K562 (cell line): ENCODE measurements around the gene MBNL1. TPM values are rescaled to one million over a fixed set of nuclear protein-coding genes. Genes with fewer than 3 reads are reported as not detected.
A peak's percentile ranks its signal among the peaks of the same experiment; 100 is the strongest.

ENCODE experiments used
- ATAC-seq: fragments of 200-7000 bp; cut with Tn5 transposase; 3 replicates; pipeline ENCODE4 v1.9.1; 2020; ENCODE audit warnings: moderate library complexity
- BruUV-seq: library from RNA; stranded (reverse); fragments of 400-500 nt; replicated peaks from 2 replicates; lab custom pipeline; 2021; lab: Mats Ljungman, UMichigan
- CTCF ChIA-PET: fragments of 300-600 bp; formaldehyde crosslinking; extraction: SDS; loops from one replicate; lab custom pipeline; 2021; ENCODE audit warnings: low intra/inter-chr PET ratio; lab: Yijun Ruan, JAX
- POLR2A ChIA-PET: fragments of 300-600, 350-650 bp; sonication (Branson Sonifier 250); formaldehyde crosslinking; extraction: SDS; loops from one replicate; lab custom pipeline; 2021; ENCODE audit warnings: antibody characterized with exemption, inconsistent platforms; lab: Yijun Ruan, JAX
- DNase-seq, 4 experiments: peaks; one replicate each; pipeline versions ENCODE4 v3.0.0 to v3.0.0-alpha.2; 2011 to 2018; ENCODE audit warnings: low spot score in 3 of 4, mixed read lengths in 3 of 4; ENCODE audit errors: extremely low read depth in 1 of 4
- FAIRE-seq: peaks from 2 replicates; lab custom pipeline; 2011; peaks lifted over from hg19 to GRCh38; lab: Jason Lieb, UNC
- H2AFZ ChIP-seq: 2 replicates; pipeline ENCODE4 v1.6.0; 2011; ENCODE audit warnings: low read depth, low read length, control low read depth, inconsistent platforms
- H3K27ac ChIP-seq: fragments of 200-600 bp; 3 replicates; pipeline ENCODE4 v1.8.0; 2011; ENCODE audit warnings: low read depth, mild to moderate bottlenecking, control low read depth, inconsistent platforms, low read length, moderate library complexity, mixed read lengths; ENCODE audit errors: extremely low read depth
- H3K27me3 ChIP-seq, 2 experiments: fragments of 300-600 bp in 1 of 2; 2 replicates in 1 of 2; 3 replicates in 1 of 2; pipeline versions ENCODE4 v1.6.0 to v1.8.0; 2011; ENCODE audit warnings: inconsistent platforms in 2 of 2, low read length in 2 of 2, mild to moderate bottlenecking in 1 of 2, mixed read lengths in 1 of 2, moderate library complexity in 1 of 2; ENCODE audit not compliant: control insufficient read depth in 2 of 2, insufficient read depth in 2 of 2
- H3K36me3 ChIP-seq: fragments of 300-600 bp; 3 replicates; pipeline ENCODE4 v1.8.0; 2011; ENCODE audit warnings: mild to moderate bottlenecking, low read length, inconsistent platforms; ENCODE audit not compliant: control insufficient read depth, insufficient read depth
- H3K4me1 ChIP-seq, 2 experiments: fragments of 200-600 bp in 1 of 2; replicated peaks in 1 of 2; 2 replicates in 1 of 2; 3 replicates in 1 of 2; pipeline versions ENCODE4 v1.5.1 to v1.8.0; 2011; ENCODE audit warnings: inconsistent platforms in 2 of 2, low read length in 2 of 2, mild to moderate bottlenecking in 1 of 2, mixed read lengths in 1 of 2, moderate library complexity in 1 of 2; ENCODE audit not compliant: control insufficient read depth in 2 of 2, insufficient read depth in 2 of 2
- H3K4me2 ChIP-seq: 2 replicates; pipeline ENCODE4 v1.6.1; 2011; ENCODE audit warnings: low read length, control low read depth, inconsistent platforms, mixed read lengths; ENCODE audit not compliant: insufficient read depth
- H3K4me3 ChIP-seq: fragments of 200-600 bp; sonication (generic), shearing (Covaris generic); 2 replicates; pipeline ENCODE4 v1.5.1; 2016; ENCODE audit warnings: control low read depth, inconsistent platforms
- H3K79me2 ChIP-seq: fragments of 200-600 bp; 3 replicates; pipeline ENCODE4 v1.8.0; 2011; ENCODE audit warnings: low read length, inconsistent platforms; ENCODE audit not compliant: control insufficient read depth, insufficient read depth
- H3K9ac ChIP-seq, 2 experiments: 2 replicates each; pipeline versions ENCODE4 v1.6.0 to v1.6.1; 2011; ENCODE audit warnings: low read depth in 2 of 2, low read length in 2 of 2, control low read depth in 1 of 2, inconsistent platforms in 1 of 2, mild to moderate bottlenecking in 1 of 2, mixed read lengths in 1 of 2; ENCODE audit not compliant: insufficient read depth in 1 of 2
- H3K9me1 ChIP-seq: one replicate; pipeline ENCODE4 v1.6.0; 2011; ENCODE audit warnings: inconsistent platforms, mild to moderate bottlenecking, low read length, moderate library complexity; ENCODE audit not compliant: control insufficient read depth, insufficient read depth
- H3K9me3 ChIP-seq: replicated peaks from 2 replicates; pipeline ENCODE4 v1.5.1; 2011; ENCODE audit warnings: low read depth, low read length, inconsistent platforms; ENCODE audit not compliant: control insufficient read depth, insufficient read depth
- H4K20me1 ChIP-seq: replicated peaks from 2 replicates; pipeline ENCODE4 v1.6.1; 2011; ENCODE audit warnings: low read length, inconsistent platforms, mixed read lengths; ENCODE audit not compliant: control insufficient read depth, insufficient read depth
- ATF7 ChIP-seq: fragments of 450-650 bp; IDR thresholded peaks from 2 replicates; pipeline ENCODE4 v1.7.1; 2014; ENCODE audit warnings: mild to moderate bottlenecking, moderate library complexity
- MIER1 ChIP-seq: fragments of 450-650 bp; IDR thresholded peaks from 2 replicates; pipeline ENCODE4 v1.6.1; 2016; ENCODE audit warnings: antibody characterized with exemption, mild to moderate bottlenecking, low read depth
- NFXL1 ChIP-seq: fragments of 450-650 bp; formaldehyde crosslinking; IDR thresholded peaks from 2 replicates; pipeline ENCODE4 v1.4.0; 2021; ENCODE audit warnings: mild to moderate bottlenecking
- RFX7 ChIP-seq: fragments of 250-450 bp; sonication (Bioruptor Pico); IDR thresholded peaks from 2 replicates; pipeline ENCODE4 v1.5.1; 2021; ENCODE audit warnings: mild to moderate bottlenecking
- STAG1 ChIP-seq: sonication (generic); formaldehyde crosslinking; IDR thresholded peaks from 2 replicates; pipeline ENCODE4 v1.5.0; 2020; ENCODE audit warnings: missing genetic modification reagents, borderline replicate concordance
- TAF1 ChIP-seq: IDR thresholded peaks from 2 replicates; pipeline ENCODE4 v1.6.1; 2011; ENCODE audit warnings: mild to moderate bottlenecking, low read length, moderate library complexity; ENCODE audit not compliant: insufficient read depth, control insufficient read depth, severe bottlenecking; ENCODE audit errors: extremely low read depth
- TCF7 ChIP-seq: sonication (generic); IDR thresholded peaks from 2 replicates; pipeline ENCODE4 v1.6.1; 2016; ENCODE audit warnings: antibody characterized with exemption, borderline replicate concordance
- ZNF232 ChIP-seq: sonication (generic); formaldehyde crosslinking; IDR thresholded peaks from 2 replicates; pipeline ENCODE4 v1.8.0; 2022; ENCODE audit warnings: mild to moderate bottlenecking, missing genetic modification reagents
- ZNF24 ChIP-seq: fragments of 450-650 bp; IDR thresholded peaks from 2 replicates; pipeline ENCODE4 v1.6.1; 2016
- ZNF282 ChIP-seq: sonication (generic); formaldehyde crosslinking; IDR thresholded peaks from 2 replicates; pipeline ENCODE4 v1.8.1; 2023; ENCODE audit warnings: missing genetic modification reagents
- WGBS: fragments of 100-300 bp; shearing (Covaris generic); methylation state at CpG from one replicate; pipeline ENCODE4 v1.1.6; 2016; ENCODE audit warnings: low coverage, mixed read lengths; ENCODE audit not compliant: insufficient coverage; ENCODE audit errors: missing lambda C conversion rate; 5-methylcytosine and 5-hydroxymethylcytosine counted together
- in situ Hi-C: fragments of 300-500 bp; cut with MboI; formaldehyde crosslinking; loops from 4 replicates; pipeline ENCODE4 v1.15.0; 2018; ENCODE audit warnings: inconsistent platforms, mixed read lengths
- intact Hi-C: fragments of 100-400 bp; cut with micrococcal nuclease; formaldehyde crosslinking; loops from 2 replicates; pipeline ENCODE4 v1.14.2; 2022
- polyA plus RNA-seq, 8 experiments: library from polyadenylated mRNA; depleted of rRNA in 4 of 8; stranded (reverse) in 5 of 8; unstranded in 3 of 8; fragments of >200 nt; fragmentation: Nextera tagmentation in 2 of 8; fragmentation: Illumina TruSeq in 1 of 8; extraction: Ambion mirVana in 2 of 8; extraction: Trizol in 1 of 8; gene quantifications; 2 replicates each; pipeline versions ENCODE4 v1.2.1 to v1.2.3, GENCODE V29; 2011 to 2014; ENCODE audit warnings: inconsistent platforms in 1 of 8, missing spikeins in 1 of 8
- total RNA-seq, 7 experiments: library from RNA; depleted of rRNA in 6 of 7; stranded (reverse); fragments of >200 nt in 6 of 7; fragmentation: Illumina TruSeq in 2 of 7; extraction: Trizol in 2 of 7; gene quantifications; 2 replicates each; pipeline versions ENCODE4 v1.2.1 to v1.2.3, GENCODE V29; 2011 to 2021; ENCODE audit warnings: low replicate concordance in 1 of 7
- TF ChIP-seq, protein P1 (sequence below): fragments of 250-450 bp; sonication (Bioruptor Pico); IDR thresholded peaks from 2 replicates; pipeline ENCODE4 v1.9.0; 2021; ENCODE audit warnings: mild to moderate bottlenecking, inconsistent platforms

Gene MBNL1
- total and polyA plus RNA-seq, 9 of the 15 experiments (the other 6 are each of a cell fraction or from before 2014, with no cell fraction given): 70.3 to 243 (median 220) TPM

DNA sequence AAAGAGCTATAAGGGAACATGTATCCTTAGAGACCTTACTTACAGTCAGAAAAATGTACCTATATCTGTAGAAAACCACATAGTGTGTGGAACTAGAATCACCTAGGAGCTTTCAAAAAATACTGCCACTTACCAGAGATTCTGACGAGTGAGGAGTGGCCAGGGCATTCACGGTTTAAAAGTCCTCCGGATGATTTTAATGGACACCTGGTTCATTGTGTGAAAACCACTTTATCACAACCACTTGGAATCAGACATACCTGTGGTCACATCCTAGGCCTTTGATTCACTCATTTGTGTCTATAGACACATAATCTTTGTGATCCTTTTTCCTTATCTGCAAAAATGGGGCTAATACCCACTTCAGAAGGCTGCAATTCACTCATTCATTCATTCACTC is 159.8 kb downstream of the MBNL1 start:
- H2AFZ ChIP-seq: no peak overlapping the region
- peaks cover 69% of the 10 kb centered on the region for H3K79me2 ChIP-seq
- no peak for DNase-seq
- peaks cover 67% of the 10 kb centered on the region for H3K36me3 ChIP-seq
- TF ChIP-seq ZNF24 (peak; percentile 67; the same call in 1 of the 2 replicates), TAF1 (no peak)
- no peak for FAIRE-seq
- 94% methylated on average over 3 of the region's 3 CpGs for WGBS
- H3K4me2 ChIP-seq: no peak overlapping the region
- H3K9ac ChIP-seq: no peak overlapping the region
- H4K20me1 ChIP-seq: no peaks in the 10 kb centered on the region
- no peaks in the 10 kb centered on the region for H3K9me1 ChIP-seq
- in situ Hi-C loops: no loop called here
- intact Hi-C loops: no loop called here
- no peak overlapping the region for H3K4me3 ChIP-seq
- no peak overlapping the region for H3K27ac ChIP-seq
- H3K27me3 ChIP-seq: no peaks in the 10 kb centered on the region
- POLR2A ChIA-PET: no interaction called here
- no peak; the same call in 2 of the 3 replicates for ATAC-seq
- H3K9me3 ChIP-seq: no peaks in the 10 kb centered on the region
- H3K4me1 ChIP-seq: no peaks in the 10 kb centered on the region
- CTCF ChIA-PET: no interaction called here
- no TSS peak for BruUV-seq

DNA sequence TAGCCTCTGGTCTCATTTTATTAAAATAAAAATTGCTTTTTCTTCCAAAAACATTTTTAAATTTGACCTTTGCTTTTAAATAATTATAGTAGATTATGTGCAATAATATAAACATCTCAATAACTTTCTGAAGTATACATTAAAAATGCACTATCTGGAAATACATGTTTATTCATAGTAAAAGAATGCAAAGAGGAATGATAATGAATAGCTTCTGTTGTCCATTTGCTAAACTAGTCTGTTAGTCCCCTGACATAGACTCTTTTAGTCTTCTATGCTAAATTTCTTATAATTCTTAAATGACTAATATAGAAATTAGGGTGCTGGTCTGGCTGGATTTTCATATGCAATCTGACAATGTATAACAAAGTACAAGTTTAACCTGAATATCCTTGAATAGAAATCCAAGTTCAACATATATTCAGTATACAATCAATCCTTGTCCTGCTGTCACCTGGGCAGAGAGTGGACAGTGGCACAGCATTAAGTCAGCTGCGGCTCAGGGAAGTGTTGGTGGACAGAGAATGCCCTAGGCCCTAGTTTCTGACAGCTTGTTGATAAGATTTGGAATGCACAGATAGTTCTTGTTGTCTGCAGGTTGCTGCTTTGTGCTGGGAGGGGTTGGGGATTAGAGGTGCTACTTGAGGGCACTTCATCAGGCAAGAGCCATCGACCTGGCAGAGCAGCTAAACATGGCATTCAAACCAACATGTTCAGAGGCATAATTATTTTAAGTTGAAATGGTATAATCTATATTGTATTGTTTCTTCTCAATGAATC is 161.7 kb downstream of the MBNL1 start:
- H4K20me1 ChIP-seq: no peaks in the 10 kb centered on the region
- peaks cover 78% of the 10 kb centered on the region for H3K36me3 ChIP-seq
- FAIRE-seq (no peak), ATAC-seq (no peak), DNase-seq (no peak)
- H3K4me1 ChIP-seq: no peaks in the 10 kb centered on the region; a peak in 1 of 5 replicates
- no peaks in the 10 kb centered on the region for H3K9me1 ChIP-seq
- no peak overlapping the region for H3K9ac ChIP-seq
- H3K79me2 ChIP-seq: peaks cover 87% of the 10 kb centered on the region
- no TSS peak for BruUV-seq
- no peak overlapping the region for H2AFZ ChIP-seq
- no peak overlapping the region for H3K4me2 ChIP-seq
- H3K9me3 ChIP-seq: no peaks in the 10 kb centered on the region
- H3K27me3 ChIP-seq: no peaks in the 10 kb centered on the region
- POLR2A ChIA-PET: interaction anchor here (0.5 to 0.9 kb wide), 3 partner anchors 10 to 321 kb away, joined by 3 to 4 read pairs (median 3); no protein-coding TSS in a partner anchor
- intact Hi-C loops: no loop called here
- CTCF ChIA-PET: interaction anchor here (0.5 kb wide), 1 partner anchor 243 kb away, joined by 3 read pairs; no protein-coding TSS in a partner anchor
- H3K27ac ChIP-seq: no peak overlapping the region
- TF ChIP-seq, protein P1, sequence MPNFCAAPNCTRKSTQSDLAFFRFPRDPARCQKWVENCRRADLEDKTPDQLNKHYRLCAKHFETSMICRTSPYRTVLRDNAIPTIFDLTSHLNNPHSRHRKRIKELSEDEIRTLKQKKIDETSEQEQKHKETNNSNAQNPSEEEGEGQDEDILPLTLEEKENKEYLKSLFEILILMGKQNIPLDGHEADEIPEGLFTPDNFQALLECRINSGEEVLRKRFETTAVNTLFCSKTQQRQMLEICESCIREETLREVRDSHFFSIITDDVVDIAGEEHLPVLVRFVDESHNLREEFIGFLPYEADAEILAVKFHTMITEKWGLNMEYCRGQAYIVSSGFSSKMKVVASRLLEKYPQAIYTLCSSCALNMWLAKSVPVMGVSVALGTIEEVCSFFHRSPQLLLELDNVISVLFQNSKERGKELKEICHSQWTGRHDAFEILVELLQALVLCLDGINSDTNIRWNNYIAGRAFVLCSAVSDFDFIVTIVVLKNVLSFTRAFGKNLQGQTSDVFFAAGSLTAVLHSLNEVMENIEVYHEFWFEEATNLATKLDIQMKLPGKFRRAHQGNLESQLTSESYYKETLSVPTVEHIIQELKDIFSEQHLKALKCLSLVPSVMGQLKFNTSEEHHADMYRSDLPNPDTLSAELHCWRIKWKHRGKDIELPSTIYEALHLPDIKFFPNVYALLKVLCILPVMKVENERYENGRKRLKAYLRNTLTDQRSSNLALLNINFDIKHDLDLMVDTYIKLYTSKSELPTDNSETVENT (CRISPR knock-in tag): no peak
- TF ChIP-seq MIER1: no peak
- no peak for TF ChIP-seq ZNF282 (CRISPR knock-in tag)
- no peak for TF ChIP-seq NFXL1 (CRISPR knock-in tag)
- TF ChIP-seq RFX7: no peak
- no peak for TF ChIP-seq ATF7
- TF ChIP-seq ZNF232 (CRISPR knock-in tag): no peak
- TF ChIP-seq STAG1 (CRISPR knock-in tag): no peak
- TF ChIP-seq TCF7: no peak
- 75% methylated on average over 2 of the region's 2 CpGs for WGBS
- H3K4me3 ChIP-seq: no peak overlapping the region
- in situ Hi-C loops: no loop called here
